Activated T-helper 2 cell treated with anti-CD3 and anti-CD28 coated beads, Interferon-gamma antibody, Interleukin-2, Interleukin-4, amounts not matched to agents 10 μg/mL and 5 μg/mL and 100 μg/mL, durations not matched to agents 14 hours and 24 hours and 36 hours (primary cell): ENCODE data around the gene ZCCHC13. TPM values are rescaled to one million over a fixed set of nuclear protein-coding genes. Genes with fewer than 3 reads are reported as not detected.
"Not testable (repeated sequence)": the region's sequence is repeated elsewhere in the genome, so short reads cannot be mapped to it uniquely, and the experiment has no call there.

Experiments used
- DNase-seq: peaks from one replicate; pipeline ENCODE4 v3.0.0; 2021; ENCODE audit warnings: low spot score
- H3K27ac Mint-ChIP-seq: one replicate; pipeline ENCODE4 v1.8.0; 2021; ENCODE audit warnings: mixed read lengths
- H3K27me3 Mint-ChIP-seq: one replicate; pipeline ENCODE4 v1.8.0; 2021; ENCODE audit warnings: low read depth, mixed read lengths
- H3K36me3 Mint-ChIP-seq: one replicate; pipeline ENCODE4 v1.8.0; 2021; ENCODE audit warnings: low read depth, mixed read lengths
- H3K4me1 Mint-ChIP-seq: one replicate; pipeline ENCODE4 v1.8.0; 2021; ENCODE audit warnings: low read depth, mixed read lengths
- H3K4me3 Mint-ChIP-seq: one replicate; pipeline ENCODE4 v1.8.0; 2021; ENCODE audit warnings: low read depth, mild to moderate bottlenecking, moderate library complexity, mixed read lengths
- H3K9me3 Mint-ChIP-seq: one replicate; pipeline ENCODE4 v1.8.0; 2021; ENCODE audit warnings: mixed read lengths
- intact Hi-C: fragments of 100-400 bp; cut with micrococcal nuclease; formaldehyde crosslinking; loops from one replicate; pipeline ENCODE4 v1.15.1; 2023
- total RNA-seq: library from RNA; stranded (reverse); gene quantifications from 2 replicates; pipeline ENCODE4 v1.2.3, GENCODE V29; 2022

The ZCCHC13 gene
- total RNA-seq = not detected in 2 replicates

- Mint-ChIP-seq H3K4me1 (no peaks in the 10 kb centered on the region), H3K4me3 (no peak within 1 kb of the TSS), H3K27me3 (no peaks in the 10 kb centered on the region), H3K36me3 (no peaks in the 10 kb centered on the region), H3K9me3 (no peaks in the 10 kb centered on the region), H3K27ac (no peak within 1 kb of the TSS)
- intact Hi-C loops = no loop called here
- DNase-seq = no peak
Observed at GRCh38 chrX:74304016-74304415, at the start of gene ZCCHC13. Gene ZCCHC13 (plus strand): TSS chrX:74304180. CDS start chrX:74304267, 87 bp downstream.

GRCh38 chrX:74258111-74258510 is 45.9 kb upstream of the ZCCHC13 start:
- H3K4me3 Mint-ChIP-seq, H3K9me3 Mint-ChIP-seq, intact Hi-C loops, H3K4me1 Mint-ChIP-seq, H3K27me3 Mint-ChIP-seq, DNase-seq, H3K27ac Mint-ChIP-seq: not testable (repeated sequence)
- peaks cover 70% of the 10 kb centered on the region for H3K36me3 Mint-ChIP-seq

- Mint-ChIP-seq H3K4me3 (no peak overlapping the region), H3K27ac (no peak overlapping the region), H3K36me3 (peaks cover 71% of the 10 kb centered on the region), H3K4me1 (no peaks in the 10 kb centered on the region), H3K9me3 (peaks cover 4% of the 10 kb centered on the region), H3K27me3 (no peaks in the 10 kb centered on the region)
- intact Hi-C loops = no loop called here
- no peak for DNase-seq
Observed at GRCh38 chrX:74259885-74260491, 44.0 kb upstream of the ZCCHC13 start.

GRCh38 chrX:74262452-74263209 is 41.3 kb upstream of the ZCCHC13 start:
- Mint-ChIP-seq H3K9me3 (peaks cover 4% of the 10 kb centered on the region), H3K4me1 (no peaks in the 10 kb centered on the region), H3K27ac (no peak overlapping the region), H3K36me3 (peaks cover 51% of the 10 kb centered on the region), H3K27me3 (no peaks in the 10 kb centered on the region), H3K4me3 (no peak overlapping the region)
- intact Hi-C loops = no loop called here
- no peak for DNase-seq

GRCh38 chrX:74270393-74270792 is 33.6 kb upstream of the ZCCHC13 start:
- Mint-ChIP-seq H3K4me1 (peaks cover 6% of the 10 kb centered on the region), H3K27ac (no peak overlapping the region), H3K27me3 (no peaks in the 10 kb centered on the region), H3K4me3 (no peak overlapping the region), H3K36me3 (peaks cover 37% of the 10 kb centered on the region), H3K9me3 (no peaks in the 10 kb centered on the region)
- intact Hi-C loops = no loop called here
- no peak for DNase-seq

DNA sequence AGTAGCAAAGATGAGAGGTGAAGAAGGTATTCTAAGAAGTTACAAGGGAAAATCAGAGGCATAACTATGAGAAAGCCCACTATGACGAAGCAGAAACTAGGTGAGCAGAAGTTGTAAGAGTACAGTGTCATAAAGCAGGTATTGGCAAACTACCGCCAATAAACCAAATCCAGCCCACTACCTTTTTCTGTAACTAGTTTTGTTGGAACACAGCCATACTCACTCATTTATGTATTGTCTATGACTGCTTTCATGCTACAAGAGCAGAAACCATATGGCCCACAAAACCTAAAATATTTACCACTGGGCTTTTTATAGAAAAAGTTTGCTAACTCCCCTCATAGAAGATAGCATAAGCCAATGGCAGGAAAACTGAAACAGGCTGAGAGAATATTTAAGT is 31.8 kb upstream of the ZCCHC13 start:
- peaks cover 48% of the 10 kb centered on the region for H3K36me3 Mint-ChIP-seq
- no peaks in the 10 kb centered on the region for H3K9me3 Mint-ChIP-seq
- DNase-seq = no peak
- intact Hi-C loops = no loop called here
- H3K27ac Mint-ChIP-seq = no peak overlapping the region
- H3K4me1 Mint-ChIP-seq = peaks cover 7% of the 10 kb centered on the region
- H3K27me3 Mint-ChIP-seq = no peaks in the 10 kb centered on the region
- no peak overlapping the region for H3K4me3 Mint-ChIP-seq

GRCh38 chrX:74274516-74274915 is 29.5 kb upstream of the ZCCHC13 start:
- intact Hi-C loops = no loop called here
- Mint-ChIP-seq H3K4me3 (no peak overlapping the region), H3K36me3 (peaks cover 57% of the 10 kb centered on the region), H3K27ac (no peak overlapping the region), H3K27me3 (no peaks in the 10 kb centered on the region), H3K4me1 (peaks cover 7% of the 10 kb centered on the region), H3K9me3 (no peaks in the 10 kb centered on the region)
- DNase-seq = no peak

GRCh38 chrX:74277320-74277719 is 26.7 kb upstream of the ZCCHC13 start:
- intact Hi-C loops = no loop called here
- Mint-ChIP-seq H3K27ac (no peak overlapping the region), H3K36me3 (peaks cover 61% of the 10 kb centered on the region), H3K4me3 (no peak overlapping the region), H3K4me1 (peaks cover 2% of the 10 kb centered on the region), H3K9me3 (no peaks in the 10 kb centered on the region), H3K27me3 (no peaks in the 10 kb centered on the region)
- DNase-seq = no peak

DNA sequence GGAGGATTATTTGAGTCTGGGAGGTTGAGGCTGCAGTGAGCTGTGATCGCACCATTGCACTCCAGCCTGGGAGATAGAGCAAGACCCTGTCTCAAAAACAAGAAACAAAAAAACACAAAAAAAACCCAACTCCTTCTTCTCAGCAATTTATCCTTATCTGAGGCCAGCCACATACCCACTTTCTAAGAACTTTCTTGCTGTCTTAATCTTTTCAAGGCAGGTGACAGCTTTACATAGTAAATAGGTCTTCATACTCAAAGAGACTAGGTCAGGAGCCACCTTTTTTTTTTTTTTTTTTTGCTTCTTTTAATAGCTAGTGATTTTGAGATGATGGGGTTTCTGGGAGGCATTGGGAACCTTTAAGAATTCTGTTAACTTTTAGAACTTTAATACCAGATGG is 26.1 kb upstream of the ZCCHC13 start:
- H3K4me3 Mint-ChIP-seq = no peak overlapping the region
- intact Hi-C loops = no loop called here

DNA sequence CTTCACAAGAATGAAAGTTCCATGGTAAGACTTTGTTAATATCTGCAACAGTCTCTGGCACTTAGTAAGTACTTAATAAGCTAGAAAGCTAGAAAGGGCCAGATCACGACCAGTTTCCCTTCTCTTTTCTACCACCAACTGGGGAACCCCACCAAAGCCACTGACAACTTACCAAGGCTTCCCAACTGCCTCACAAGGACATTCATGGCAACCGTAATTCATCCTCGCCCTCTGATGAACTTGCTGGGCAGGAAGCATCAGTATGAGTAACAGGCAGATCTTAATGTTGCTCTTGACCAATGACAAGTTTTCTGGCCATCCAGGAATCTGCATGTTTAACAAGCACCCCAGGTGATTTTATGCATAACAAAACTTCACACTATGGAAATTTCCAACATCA is 23.2 kb upstream of the ZCCHC13 start:
- H3K4me3 Mint-ChIP-seq = no peak overlapping the region
- H3K27ac Mint-ChIP-seq = no peak overlapping the region
- H3K36me3 Mint-ChIP-seq = peaks cover 64% of the 10 kb centered on the region
- no peak for DNase-seq
- H3K9me3 Mint-ChIP-seq = no peaks in the 10 kb centered on the region
- peaks cover 3% of the 10 kb centered on the region for H3K4me1 Mint-ChIP-seq
- intact Hi-C loops = no loop called here
- no peaks in the 10 kb centered on the region for H3K27me3 Mint-ChIP-seq

More for the DNA sequence above, 26.1 kb upstream of the ZCCHC13 start:
- H3K4me1 Mint-ChIP-seq = peaks cover 2% of the 10 kb centered on the region
- H3K27me3 Mint-ChIP-seq = no peaks in the 10 kb centered on the region
- H3K9me3 Mint-ChIP-seq = no peaks in the 10 kb centered on the region
- DNase-seq = no peak
- H3K36me3 Mint-ChIP-seq = peaks cover 61% of the 10 kb centered on the region
- H3K27ac Mint-ChIP-seq = no peak overlapping the region

DNA sequence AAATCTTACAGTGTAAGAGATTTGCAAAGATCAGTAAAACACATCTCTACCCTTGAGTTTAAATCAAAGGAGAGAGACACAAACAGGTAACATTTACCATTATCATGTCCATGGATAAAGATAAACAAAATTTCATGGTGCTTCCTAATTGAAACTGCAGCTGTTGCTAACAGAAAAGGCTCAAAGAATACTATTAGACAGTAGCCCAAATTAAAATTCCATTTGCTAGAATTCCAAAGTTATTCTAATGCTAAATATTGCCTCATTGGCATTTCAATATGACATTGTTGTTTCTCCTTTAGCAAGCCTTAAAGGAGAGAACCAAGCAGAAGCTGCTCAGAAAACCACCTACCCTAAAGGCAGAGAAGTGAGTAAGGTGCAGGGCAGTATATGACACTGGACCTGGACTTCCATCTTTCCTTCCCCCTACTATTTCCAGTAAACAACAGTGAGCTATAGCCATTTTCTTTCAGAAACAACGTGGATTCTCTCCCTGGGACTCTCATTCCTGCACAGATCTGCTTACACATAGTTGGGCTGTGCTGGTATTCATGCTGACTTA is 19.5 kb upstream of the ZCCHC13 start:
- intact Hi-C loops = no loop called here
- DNase-seq = no peak
- Mint-ChIP-seq H3K27ac (no peak overlapping the region), H3K36me3 (peaks cover 65% of the 10 kb centered on the region), H3K27me3 (no peaks in the 10 kb centered on the region), H3K4me1 (peaks cover 13% of the 10 kb centered on the region), H3K9me3 (no peaks in the 10 kb centered on the region), H3K4me3 (no peak overlapping the region)

- H3K27ac Mint-ChIP-seq = no peak overlapping the region
- DNase-seq = no peak
- H3K4me1 Mint-ChIP-seq = peaks cover 13% of the 10 kb centered on the region
- H3K4me3 Mint-ChIP-seq = no peak overlapping the region
- no peaks in the 10 kb centered on the region for H3K27me3 Mint-ChIP-seq
- intact Hi-C loops = no loop called here
- H3K9me3 Mint-ChIP-seq = no peaks in the 10 kb centered on the region
- H3K36me3 Mint-ChIP-seq = peaks cover 61% of the 10 kb centered on the region
Observed at GRCh38 chrX:74286950-74287740, 16.8 kb upstream of the ZCCHC13 start.
